ENCODE data around the gene ARSI.

Gene ARSI

GRCh38 chr5:150305557-150305956 lies 2.9 kb upstream of the ARSI start:
- no peak for DNase-seq

DNA sequence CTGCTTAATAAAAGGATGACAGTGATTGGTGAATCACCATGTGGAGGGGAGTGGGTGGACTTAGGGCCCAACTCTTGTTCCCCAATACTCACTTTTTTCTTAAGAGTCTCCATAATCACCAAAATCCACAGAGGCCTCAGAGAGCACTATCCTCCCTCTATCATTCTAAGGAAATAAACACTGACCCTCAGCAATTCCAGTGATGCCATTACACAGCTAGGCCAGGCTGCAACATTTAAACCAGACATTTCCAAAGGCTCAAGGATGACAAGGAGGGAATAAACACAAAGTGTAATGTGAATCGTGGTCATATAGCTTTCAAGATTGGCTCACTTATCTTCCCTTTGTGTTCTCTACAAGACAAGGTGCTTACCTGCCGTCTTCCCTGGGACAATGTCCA lies 2.4 kb upstream of the ARSI start:
- DNase-seq = no peak

DNA sequence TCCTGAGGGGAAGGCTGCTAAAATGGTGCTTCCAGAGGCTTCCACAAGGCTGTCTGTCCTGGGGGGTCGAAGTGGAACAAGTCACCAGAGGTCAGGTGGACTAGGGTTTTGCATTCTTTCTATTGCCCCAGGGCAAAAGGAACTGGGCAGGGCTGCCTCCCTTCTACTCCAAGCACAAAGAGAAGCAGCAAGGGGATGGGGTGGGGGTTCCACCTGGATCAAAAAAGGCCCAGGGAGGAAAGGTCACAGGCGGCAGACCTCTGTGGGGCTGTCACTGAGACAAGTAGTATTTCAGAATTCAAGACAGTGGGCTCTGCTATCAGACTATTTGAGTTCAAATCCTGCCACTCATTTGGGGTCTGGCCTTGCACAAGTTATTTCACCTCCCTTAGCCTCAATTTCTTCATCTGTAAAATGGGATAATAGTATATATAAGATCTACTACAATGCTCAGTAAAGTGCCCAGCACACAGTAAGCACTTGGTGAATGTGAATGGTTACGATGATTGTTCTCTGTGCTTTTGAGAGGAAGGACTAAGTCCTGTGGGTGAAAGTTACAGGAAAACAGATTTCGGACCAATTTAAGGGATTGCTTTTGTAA lies 1.9 kb upstream of the ARSI start:
- DNase-seq = no peak

GRCh38 chr5:150303660-150304386 lies 1.1 kb upstream of the ARSI start:
- DNase-seq = peak; percentile 69

DNA sequence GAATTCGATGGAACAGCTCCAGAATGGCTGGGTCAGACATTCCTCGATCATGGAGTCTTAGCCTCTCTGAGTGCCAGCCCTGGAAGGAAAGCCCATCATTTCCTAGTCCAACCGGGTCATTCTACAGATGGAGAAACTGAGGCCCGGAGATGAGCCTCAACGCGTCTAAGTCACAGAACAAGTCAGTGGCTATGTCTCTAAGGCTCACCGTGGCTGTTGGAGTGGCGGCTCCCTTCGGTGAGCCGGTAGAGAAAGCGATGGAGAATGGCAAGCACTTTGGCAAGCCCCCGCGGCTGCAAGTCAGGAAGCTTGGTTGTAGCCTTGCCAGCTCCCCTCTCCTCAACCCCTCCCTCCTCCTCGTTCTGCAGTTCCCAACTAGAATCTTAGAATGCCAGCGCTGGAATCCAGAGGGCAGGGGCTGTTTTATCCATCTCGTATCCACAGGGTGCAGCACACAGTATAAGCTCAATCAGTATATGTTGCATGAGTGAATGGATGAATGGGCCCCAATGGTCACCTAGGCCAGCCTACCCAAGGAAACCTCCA lies 438 bp upstream of the ARSI start:
- DNase-seq = peak; percentile 65

- no peak for DNase-seq
Observed at GRCh38 chr5:150301901-150302300, 804 bp downstream of the ARSI start.

GRCh38 chr5:150301170-150301505 lies 1.6 kb downstream of the ARSI start:
- DNase-seq = no peak

- no peak for DNase-seq
Observed at GRCh38 chr5:150300496-150301169, 2.1 kb downstream of the ARSI start.

DNA sequence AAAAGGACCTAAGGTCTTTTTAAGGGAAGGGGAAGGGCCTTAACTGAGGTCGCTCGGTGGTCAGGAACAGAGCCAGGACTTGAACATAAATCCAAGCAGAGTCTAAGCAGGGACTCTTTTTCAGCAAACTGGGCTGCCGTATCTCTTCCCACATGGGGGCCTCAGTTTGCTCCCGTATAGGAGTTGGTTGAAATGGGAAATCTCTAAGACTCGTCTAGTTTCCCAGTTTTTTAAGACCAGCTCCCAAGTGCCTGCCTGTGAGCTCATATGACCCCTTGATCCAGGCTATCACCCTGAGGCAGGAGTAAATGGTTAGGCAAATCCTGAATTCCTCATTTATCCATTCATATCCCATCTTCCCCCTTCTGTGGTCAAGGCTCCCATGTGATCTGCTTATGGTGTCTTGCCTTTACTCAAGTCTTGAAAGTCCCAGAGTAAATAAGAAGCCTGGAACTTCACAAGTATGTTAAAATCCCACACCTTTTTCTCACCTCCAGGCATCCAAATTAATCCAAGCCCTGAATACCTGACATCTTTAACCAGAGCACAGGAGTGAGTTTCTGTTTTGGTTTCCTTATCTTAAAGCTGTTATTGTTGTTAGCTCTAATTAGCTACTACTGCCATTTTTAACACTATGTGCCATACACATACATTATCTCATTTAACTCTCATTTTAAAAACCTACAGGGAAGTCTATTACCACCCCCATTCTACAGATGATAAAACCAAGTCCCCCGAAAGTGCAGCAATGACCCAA lies 3.0 kb downstream of the ARSI start:
- no peak for DNase-seq

- DNase-seq = no peak
Observed at GRCh38 chr5:150298701-150299451, 3.8 kb downstream of the ARSI start.

DNA sequence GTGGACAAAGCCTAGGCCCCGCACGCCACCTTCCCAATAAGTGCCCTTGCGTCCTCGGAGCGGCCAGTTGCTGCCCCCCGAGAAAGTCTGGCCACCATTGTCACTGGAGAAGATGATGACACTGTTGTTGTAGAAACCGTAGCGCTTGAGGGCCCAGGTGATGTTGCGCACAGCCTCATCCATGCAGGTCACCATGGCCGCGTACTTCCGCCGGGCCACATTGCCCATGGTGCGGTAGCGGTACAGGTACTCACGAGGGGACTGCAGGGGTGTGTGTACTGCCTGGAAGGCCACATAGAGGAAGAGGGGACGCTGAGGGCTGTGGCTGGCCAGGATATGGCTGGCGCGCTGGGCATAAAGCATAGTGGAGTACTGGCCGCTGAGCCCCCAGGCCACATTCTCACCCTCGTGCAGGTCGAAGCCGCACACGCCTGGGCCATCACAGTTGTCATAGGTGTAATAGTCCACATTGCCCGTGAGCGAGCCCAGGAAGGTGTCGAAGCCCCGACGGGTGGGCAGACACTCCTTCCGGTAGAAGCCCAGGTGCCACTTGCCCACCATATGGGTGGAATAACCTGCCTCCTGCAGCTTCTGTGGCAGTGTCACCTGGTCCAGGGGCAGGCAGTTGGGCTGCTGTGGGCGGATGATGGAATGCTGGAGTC lies 4.6 kb downstream of the ARSI start:
- no peak for DNase-seq

- DNase-seq = no peak
Observed at GRCh38 chr5:150297236-150297890, 5.3 kb downstream of the ARSI start.

- DNase-seq = no peak
Observed at GRCh38 chr5:150296496-150296895, 6.2 kb downstream of the ARSI start.

- no peak for DNase-seq
Observed at GRCh38 chr5:150295741-150296486, 6.8 kb downstream of the ARSI start.

GRCh38 chr5:150295172-150295634 lies 7.5 kb downstream of the ARSI start:
- DNase-seq = no peak

- no peak for DNase-seq
Observed at GRCh38 chr5:150294551-150295071, 8.1 kb downstream of the ARSI start.

- no peak for DNase-seq
Observed at GRCh38 chr5:150293091-150293941, 9.4 kb downstream of the ARSI start.

DNA sequence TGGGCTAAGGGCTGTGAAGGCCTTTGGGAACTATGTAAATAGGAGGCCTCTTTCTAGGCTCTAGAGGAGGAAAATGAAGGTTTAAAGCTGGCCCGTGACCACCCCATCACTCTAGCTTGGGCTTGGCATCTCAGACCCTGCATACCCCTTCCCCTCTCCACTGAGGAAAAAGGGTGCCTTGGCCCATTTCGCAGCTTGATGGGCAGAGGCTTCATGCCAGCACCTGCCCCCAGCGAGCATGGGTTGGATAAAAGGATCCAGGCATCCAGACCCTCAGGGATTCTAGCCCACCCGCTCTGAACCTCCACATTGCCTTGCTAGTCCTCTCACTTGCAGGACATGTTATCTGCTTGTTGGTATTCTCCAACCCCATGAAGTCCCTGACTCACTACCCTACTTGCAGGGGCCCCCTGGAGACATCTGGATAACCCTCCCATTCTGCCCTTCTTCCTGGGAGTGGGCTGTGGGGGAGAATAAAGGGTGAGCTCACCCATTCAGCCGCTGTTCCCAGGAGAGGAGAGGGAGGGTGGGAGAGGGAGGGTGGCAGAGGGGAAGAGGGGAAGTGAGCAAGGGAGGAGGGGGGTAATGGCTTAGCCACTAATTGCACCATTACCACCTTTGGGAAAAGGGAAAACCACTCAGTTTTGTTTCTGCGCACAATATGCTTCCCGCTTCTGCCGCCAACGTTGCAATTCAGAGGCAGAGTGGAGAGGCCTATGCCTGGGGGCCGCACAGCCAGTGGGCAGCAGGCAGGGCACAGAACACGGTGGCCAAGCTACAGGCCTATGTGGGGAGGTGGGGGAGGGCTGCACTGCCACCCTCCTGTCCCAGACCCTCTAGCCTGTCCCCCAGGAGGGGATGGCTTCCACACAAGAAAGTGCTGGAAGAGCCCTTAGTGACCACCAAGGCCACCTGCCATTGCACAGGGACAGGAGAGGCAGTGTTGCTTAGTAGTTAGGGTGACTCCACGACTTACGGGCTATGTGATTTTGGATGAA lies 11.0 kb downstream of the ARSI start:
- no peak for DNase-seq
